Renal cortical epithelial cell (primary cell): ENCODE results near the gene DAZAP1. TPM values are rescaled to one million over a fixed set of nuclear protein-coding genes. Genes with fewer than 3 reads are reported as not detected.

Experiments used
- DNase-seq: peaks from one replicate; pipeline ENCODE4 v3.0.0-alpha.2; 2011; ENCODE audit warnings: low read depth
- total RNA-seq: library from RNA; depleted of rRNA; stranded (reverse); fragments of >200 nt; gene quantifications from 2 replicates; pipeline ENCODE4 v1.2.3, GENCODE V29; 2014

The DAZAP1 gene
- total RNA-seq, 1 donor from 2014 or later = 49.2 TPM

- DNase-seq = no peak
These were observed 17.0 kb downstream of the DAZAP1 start for GRCh38 chr19:1424192-1424955.

- DNase-seq = no peak
These were observed 17.9 kb downstream of the DAZAP1 start for GRCh38 chr19:1425102-1425837.

- no peak for DNase-seq
These were observed 18.5 kb downstream of the DAZAP1 start for GRCh38 chr19:1425902-1426301.

- no peak for DNase-seq
These were observed 19.4 kb downstream of the DAZAP1 start for GRCh38 chr19:1426736-1427135.

GRCh38 chr19:1427221-1427920, 20.0 kb downstream of the DAZAP1 start:
- DNase-seq = no peak

GRCh38 chr19:1428738-1429391, 21.5 kb downstream of the DAZAP1 start:
- no peak for DNase-seq

- no peak for DNase-seq
These were observed 22.4 kb downstream of the DAZAP1 start for GRCh38 chr19:1429750-1430149.

- DNase-seq = no peak
These were observed 22.9 kb downstream of the DAZAP1 start for GRCh38 chr19:1430246-1430645.

GRCh38 chr19:1431759-1432506, 24.5 kb downstream of the DAZAP1 start:
- no peak for DNase-seq

- DNase-seq = no peak
These were observed 25.1 kb downstream of the DAZAP1 start for GRCh38 chr19:1432507-1432887.

- DNase-seq = no peak
These were observed 26.0 kb downstream of the DAZAP1 start for GRCh38 chr19:1433119-1434039.

GRCh38 chr19:1434040-1434366, 26.6 kb downstream of the DAZAP1 start:
- DNase-seq = no peak

GRCh38 chr19:1434577-1435060, 27.2 kb downstream of the DAZAP1 start:
- DNase-seq = no peak

- DNase-seq = no peak
These were observed 28.1 kb downstream of the DAZAP1 start for GRCh38 chr19:1435378-1435989.

GRCh38 chr19:1437609-1438008, 30.2 kb downstream of the DAZAP1 start:
- no peak for DNase-seq

- peak; percentile 85 for DNase-seq
These were observed 30.9 kb downstream of the DAZAP1 start, which contains the start of gene RPS15 for GRCh38 chr19:1438035-1438932. Gene RPS15, plus strand, starts transcription at chr19:1438396. Its CDS starts 30 bp downstream, at chr19:1438426.

GRCh38 chr19:1438933-1439354, 31.6 kb downstream of the DAZAP1 start:
- DNase-seq = no peak
